Measurements from ENCODE around the gene ADGRD2.

Gene ADGRD2

GRCh38 chr9:124456341-124457078 lies 6.3 kb downstream of the ADGRD2 start:
- TF ChIP-seq ZNF274 (IDR thresholded peaks at IDR 0.05; ENCODE audit: low read depth, low read length), result no peak
- no peak overlapping the region for H3K4me3 ChIP-seq (ENCODE audit: low read length)

- TF ChIP-seq ZNF274 (IDR thresholded peaks at IDR 0.05; ENCODE audit: low read depth, low read length), result no peak
These were observed 7.0 kb downstream of the ADGRD2 start for GRCh38 chr9:124457079-124457886.

DNA sequence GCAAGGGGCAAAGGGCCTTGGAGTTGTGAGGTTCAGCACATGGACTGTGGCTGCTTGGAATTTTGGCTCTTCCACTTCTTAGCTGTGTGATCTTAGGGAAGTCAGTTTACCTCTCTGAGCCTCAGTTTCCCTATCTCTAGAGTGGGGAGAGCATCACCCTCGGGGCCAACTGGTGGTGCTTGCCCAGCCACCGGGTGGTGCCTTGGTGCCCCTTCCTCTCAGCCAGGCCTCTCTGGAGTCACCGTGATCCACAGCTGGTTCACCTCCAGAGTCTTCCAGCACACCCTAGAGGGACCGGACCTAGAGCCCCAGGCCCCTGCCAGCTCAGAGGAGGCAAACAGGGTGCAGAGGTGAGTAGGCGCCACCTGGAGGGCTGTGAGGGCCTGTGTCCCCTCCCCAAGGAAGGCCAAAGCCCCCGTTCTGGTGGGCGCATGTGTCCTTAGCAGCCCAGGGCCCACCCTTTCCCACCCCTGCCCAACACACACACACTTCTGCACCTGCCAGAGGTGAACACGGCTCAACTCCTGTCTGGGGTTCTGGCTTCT lies 7.7 kb downstream of the ADGRD2 start:
- TF ChIP-seq ZNF274 (IDR thresholded peaks at IDR 0.05; ENCODE audit: low read depth, low read length), result no peak
- no peak overlapping the region for H3K4me3 ChIP-seq (ENCODE audit: low read length)

More at GRCh38 chr9:124457079-124457886, 7.0 kb downstream of the ADGRD2 start:
- no peak overlapping the region for H3K4me3 ChIP-seq (ENCODE audit: low read length)

GRCh38 chr9:124458441-124458840 lies 8.2 kb downstream of the ADGRD2 start:
- no peak for TF ChIP-seq ZNF274 (IDR thresholded peaks at IDR 0.05; ENCODE audit: low read depth, low read length)
- no peak overlapping the region for H3K4me3 ChIP-seq (ENCODE audit: low read length)

DNA sequence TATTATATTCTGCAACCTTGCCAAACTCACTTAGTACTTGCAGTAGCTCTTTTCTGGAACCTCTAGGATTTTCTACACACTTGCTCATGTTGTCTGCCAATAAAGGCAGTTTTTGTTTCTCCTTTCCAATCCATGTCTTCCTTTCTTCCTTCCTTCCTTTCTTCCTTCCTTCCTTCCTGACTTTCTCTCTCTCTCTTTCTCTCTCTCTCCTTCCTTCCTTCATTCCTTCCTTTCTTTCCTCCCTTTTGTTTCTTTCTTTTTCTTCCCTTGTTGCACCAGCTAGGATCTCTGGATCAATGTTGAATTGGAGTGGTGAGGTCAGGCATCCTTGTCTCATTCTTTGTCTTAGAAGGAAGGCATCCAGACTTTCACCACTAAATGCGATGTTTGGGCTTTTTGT lies 12.5 kb downstream of the ADGRD2 start:
- H3K4me3 ChIP-seq (ENCODE audit: low read length), result no peak overlapping the region
- TF ChIP-seq ZNF274 (IDR thresholded peaks at IDR 0.05; ENCODE audit: low read depth, low read length), result no peak

DNA sequence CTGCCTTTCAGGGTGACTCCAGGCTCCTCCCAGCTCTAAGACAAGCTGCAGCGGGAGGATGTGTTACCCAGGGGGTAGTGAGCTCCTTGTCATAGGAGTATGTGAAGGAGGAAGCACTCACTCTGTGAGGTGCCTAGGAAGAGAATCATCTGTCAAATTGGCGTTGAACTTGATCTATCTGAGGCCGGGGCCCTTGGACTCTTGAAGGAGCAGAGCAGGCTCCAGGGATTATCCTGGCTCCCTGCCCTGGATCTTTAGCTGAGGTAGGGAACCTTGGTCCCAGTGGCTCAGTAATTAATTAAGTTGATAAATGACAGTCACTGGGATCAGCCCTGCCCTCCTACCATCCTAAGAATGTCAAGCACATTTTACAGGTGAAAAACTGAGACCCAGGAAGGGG lies 15.5 kb downstream of the ADGRD2 start:
- no peak for TF ChIP-seq ZNF274 (IDR thresholded peaks at IDR 0.05; ENCODE audit: low read depth, low read length)
- H3K4me3 ChIP-seq (ENCODE audit: low read length), result no peak overlapping the region

GRCh38 chr9:124467410-124468060 lies 17.3 kb downstream of the ADGRD2 start:
- TF ChIP-seq ZNF274 (IDR thresholded peaks at IDR 0.05; ENCODE audit: low read depth, low read length), result no peak
- no peak overlapping the region for H3K4me3 ChIP-seq (ENCODE audit: low read length)

DNA sequence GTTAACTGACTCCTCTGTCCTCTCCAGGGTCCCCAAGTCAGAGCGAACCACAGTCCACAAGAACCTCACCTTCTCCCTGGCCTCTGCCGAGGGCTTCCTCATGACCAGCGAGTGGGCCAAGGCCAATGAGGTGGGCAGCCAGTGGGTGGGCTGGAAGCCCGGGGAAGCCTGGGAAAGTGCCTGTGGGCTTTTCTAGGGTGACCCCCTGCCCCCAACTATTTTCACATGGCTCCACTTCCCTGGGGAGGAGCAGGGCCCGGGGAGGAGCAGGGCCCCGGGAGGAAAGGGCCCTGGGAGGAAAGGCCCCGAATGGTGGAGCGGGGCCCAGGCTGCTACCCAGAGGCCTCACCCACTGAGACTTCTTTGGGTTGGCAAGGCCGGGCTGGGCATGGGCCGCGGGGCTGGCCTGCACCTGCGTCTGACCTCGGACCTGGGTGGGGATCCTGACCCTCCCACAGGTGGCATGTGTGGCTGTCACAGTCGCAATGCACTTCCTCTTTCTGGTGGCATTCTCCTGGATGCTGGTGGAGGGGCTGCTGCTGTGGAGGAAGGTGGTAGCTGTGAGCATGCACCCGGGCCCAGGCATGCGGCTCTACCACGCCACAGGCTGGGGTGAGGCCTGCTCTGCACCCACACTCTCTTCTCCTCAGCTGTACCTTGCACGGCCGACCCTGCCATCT lies 17.9 kb downstream of the ADGRD2 start:
- TF ChIP-seq ZNF274 (IDR thresholded peaks at IDR 0.05; ENCODE audit: low read depth, low read length), result no peak

DNA sequence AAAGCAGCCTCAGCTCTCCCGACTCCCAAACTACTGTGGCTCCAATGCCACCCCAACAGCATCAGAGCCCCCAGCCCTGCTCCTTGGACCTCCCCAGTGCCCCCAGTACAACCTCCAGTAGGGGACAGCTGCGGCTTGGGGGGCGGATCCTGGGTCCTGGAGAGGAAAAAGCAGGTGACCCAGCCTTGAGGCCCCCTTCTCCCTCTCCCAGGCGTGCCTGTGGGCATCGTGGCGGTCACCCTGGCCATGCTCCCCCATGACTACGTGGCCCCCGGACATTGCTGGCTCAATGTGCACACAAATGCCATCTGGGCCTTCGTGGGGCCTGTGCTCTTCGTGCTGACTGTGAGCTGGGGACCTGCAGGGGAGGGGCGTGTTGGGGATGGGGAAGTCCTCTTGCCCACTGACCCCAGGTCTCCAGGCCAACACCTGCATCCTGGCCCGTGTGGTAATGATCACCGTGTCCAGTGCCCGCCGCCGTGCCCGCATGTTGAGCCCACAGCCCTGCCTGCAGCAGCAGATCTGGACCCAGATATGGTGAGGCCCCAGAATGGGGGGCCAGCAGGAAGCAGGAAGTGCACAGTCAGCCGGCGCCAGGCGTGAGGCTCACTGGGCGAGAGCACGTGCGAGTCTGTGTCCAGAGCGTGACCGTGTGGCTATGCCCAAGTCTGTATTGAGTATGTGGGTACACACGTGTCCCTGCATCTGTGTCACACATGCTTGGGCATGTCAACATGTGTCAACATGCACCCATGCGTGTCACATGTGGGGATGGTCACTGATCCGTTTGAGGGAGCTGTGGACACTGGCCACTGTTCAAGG lies 19.0 kb downstream of the ADGRD2 start:
- no peak overlapping the region for H3K4me3 ChIP-seq (ENCODE audit: low read length)
- no peak for TF ChIP-seq ZNF274 (IDR thresholded peaks at IDR 0.05; ENCODE audit: low read depth, low read length)

More for the DNA sequence above, 17.9 kb downstream of the ADGRD2 start:
- no peak overlapping the region for H3K4me3 ChIP-seq (ENCODE audit: low read length)

DNA sequence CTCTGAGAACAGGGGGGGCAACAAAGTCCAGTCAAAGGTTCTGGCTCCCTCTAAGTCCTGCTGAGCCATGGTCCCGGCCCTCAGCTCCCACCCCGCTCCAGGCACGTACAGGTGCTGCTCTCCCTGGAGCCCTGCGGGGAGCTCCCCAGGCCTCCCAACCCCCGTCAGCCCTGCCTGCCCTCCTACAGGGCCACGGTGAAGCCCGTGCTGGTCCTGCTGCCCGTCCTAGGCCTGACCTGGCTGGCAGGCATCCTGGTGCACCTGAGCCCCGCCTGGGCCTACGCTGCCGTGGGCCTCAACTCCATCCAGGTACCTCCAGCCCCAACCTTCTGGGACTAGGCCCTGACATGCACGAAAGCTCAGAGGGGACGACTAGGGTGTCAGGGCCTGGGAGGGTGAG lies 20.1 kb downstream of the ADGRD2 start:
- no peak overlapping the region for H3K4me3 ChIP-seq (ENCODE audit: low read length)
- TF ChIP-seq ZNF274 (IDR thresholded peaks at IDR 0.05; ENCODE audit: low read depth, low read length), result no peak

- TF ChIP-seq ZNF274 (IDR thresholded peaks at IDR 0.05; ENCODE audit: low read depth, low read length), result no peak
- no peak overlapping the region for H3K4me3 ChIP-seq (ENCODE audit: low read length)
These were observed 20.5 kb downstream of the ADGRD2 start for GRCh38 chr9:124470726-124471125.

DNA sequence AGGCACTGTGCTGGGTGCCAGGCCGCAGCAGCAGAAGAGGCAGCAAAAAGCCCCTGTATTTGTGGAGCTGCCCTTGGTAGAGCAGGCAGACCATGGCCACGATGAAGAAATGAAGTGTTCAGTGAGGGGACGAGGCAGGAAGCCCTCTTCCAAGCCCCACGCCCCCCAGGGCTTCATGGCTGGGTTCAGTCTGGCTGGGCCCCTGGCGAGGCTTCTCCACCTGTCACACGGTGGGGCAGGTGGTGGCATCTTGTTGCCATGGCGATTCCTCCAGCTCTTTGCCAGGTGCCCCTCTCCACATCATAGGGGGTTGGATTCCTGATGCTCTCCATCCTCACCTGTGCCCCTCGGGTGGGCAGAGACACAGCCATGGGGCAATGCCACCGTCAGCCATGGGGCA lies 21.5 kb downstream of the ADGRD2 start:
- TF ChIP-seq ZNF274 (IDR thresholded peaks at IDR 0.05; ENCODE audit: low read depth, low read length), result no peak

GRCh38 chr9:124472770-124473169 lies 22.5 kb downstream of the ADGRD2 start:
- H3K4me3 ChIP-seq (ENCODE audit: low read length), result no peak overlapping the region
- no peak for TF ChIP-seq ZNF274 (IDR thresholded peaks at IDR 0.05; ENCODE audit: low read depth, low read length)

More for the DNA sequence above, 21.5 kb downstream of the ADGRD2 start:
- H3K4me3 ChIP-seq (ENCODE audit: low read length), result no peak overlapping the region
